Gastrocnemius medialis (tissue), 4 donors: ENCODE data around the gene SLC2A5.

Experiments used
- CTCF ChIP-seq, 5 experiments: fragments of 450-650 bp in 3 of 5; fragments of 200-600 bp in 2 of 5; sonication (generic) in 2 of 5; IDR thresholded peaks in 4 of 5; conservative IDR thresholded peaks in 1 of 5; 1 replicate in 4 of 5; 2 replicates in 1 of 5; pipeline ENCODE4 v1.5.1; 2016 to 2019; ENCODE audit warnings: antibody characterized with exemption in 5 of 5, mild to moderate bottlenecking in 3 of 5, moderate library complexity in 3 of 5
- POLR2A ChIP-seq, 2 donors: fragments of 450-650 bp; IDR thresholded peaks; one replicate each; pipeline ENCODE4 v1.6.1; 2017; ENCODE audit warnings: antibody characterized with exemption in 2 of 2, mild to moderate bottlenecking in 2 of 2, moderate library complexity in 2 of 2

- TF ChIP-seq CTCF (IDR thresholded peaks at IDR 0.05 in 4 of 5, conservative IDR thresholded peaks at IDR 0.05 in 1 of 5): no peak
- TF ChIP-seq POLR2A (IDR thresholded peaks at IDR 0.05): no peak
Observed at GRCh38 chr1:9027307-9027706, 42.1 kb downstream of the SLC2A5 start.
